HG02571 (cell line): Measurements from ENCODE around the gene DYRK3.

ENCODE experiments used
- ATAC-seq: cut with Tn5 transposase; IDR thresholded peaks from one replicate; pipeline ENCODE4 v1.9.1; 2021; ENCODE audit warnings: mild to moderate bottlenecking, moderate library complexity; ENCODE audit not compliant: unreplicated experiment

DYRK3 gene

GRCh38 chr1:206681359-206681758 lies 46.0 kb downstream of the DYRK3 start:
- no peak for ATAC-seq

- ATAC-seq: no peak
Observed at GRCh38 chr1:206682111-206682510, 46.8 kb downstream of the DYRK3 start.

GRCh38 chr1:206683313-206683712 lies 48.0 kb downstream of the DYRK3 start:
- ATAC-seq: no peak

DNA sequence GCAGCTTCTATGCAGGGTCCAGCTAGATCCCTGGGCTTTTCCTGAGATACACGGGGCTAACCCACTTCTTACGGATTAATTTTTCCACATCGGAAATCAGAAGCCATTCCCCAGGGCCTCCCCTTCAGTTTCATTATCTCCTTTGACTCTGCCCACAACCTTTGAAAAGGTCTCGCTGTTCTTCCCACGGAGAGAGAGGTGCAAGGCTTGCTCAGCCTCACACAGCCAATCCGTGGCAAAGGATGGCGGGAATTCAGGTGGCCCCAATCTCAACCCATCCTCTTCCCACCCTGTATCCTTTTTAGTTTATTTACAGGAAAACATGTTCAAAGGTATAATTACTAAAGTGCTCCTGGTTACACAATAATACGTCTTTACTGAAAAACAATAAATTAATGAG lies 48.7 kb downstream of the DYRK3 start:
- no peak for ATAC-seq

GRCh38 chr1:206684478-206685333 lies 49.4 kb downstream of the DYRK3 start, which contains the start of gene MAPKAPK2:
MAPKAPK2 (plus strand) TSS chr1:206684905; CDS start chr1:206685230, 325 bp downstream.
- ATAC-seq: peak; percentile 39

DNA sequence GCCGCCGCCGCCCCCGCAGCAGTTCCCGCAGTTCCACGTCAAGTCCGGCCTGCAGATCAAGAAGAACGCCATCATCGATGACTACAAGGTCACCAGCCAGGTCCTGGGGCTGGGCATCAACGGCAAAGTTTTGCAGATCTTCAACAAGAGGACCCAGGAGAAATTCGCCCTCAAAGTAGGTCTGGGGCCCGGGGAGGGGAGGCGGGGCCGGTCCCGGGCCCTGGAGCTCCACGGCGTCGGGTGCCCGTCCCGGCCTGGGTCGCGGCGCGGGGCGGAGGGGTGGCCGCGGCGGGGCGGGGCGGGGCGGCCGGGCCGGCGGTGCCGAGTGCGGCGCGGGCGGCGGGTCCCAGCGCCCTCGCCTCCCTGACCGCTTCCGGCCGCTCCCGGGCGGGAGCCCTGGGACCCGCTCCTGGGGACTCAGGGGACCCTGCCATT lies 50.0 kb downstream of the DYRK3 start:
- no peak for ATAC-seq

DNA sequence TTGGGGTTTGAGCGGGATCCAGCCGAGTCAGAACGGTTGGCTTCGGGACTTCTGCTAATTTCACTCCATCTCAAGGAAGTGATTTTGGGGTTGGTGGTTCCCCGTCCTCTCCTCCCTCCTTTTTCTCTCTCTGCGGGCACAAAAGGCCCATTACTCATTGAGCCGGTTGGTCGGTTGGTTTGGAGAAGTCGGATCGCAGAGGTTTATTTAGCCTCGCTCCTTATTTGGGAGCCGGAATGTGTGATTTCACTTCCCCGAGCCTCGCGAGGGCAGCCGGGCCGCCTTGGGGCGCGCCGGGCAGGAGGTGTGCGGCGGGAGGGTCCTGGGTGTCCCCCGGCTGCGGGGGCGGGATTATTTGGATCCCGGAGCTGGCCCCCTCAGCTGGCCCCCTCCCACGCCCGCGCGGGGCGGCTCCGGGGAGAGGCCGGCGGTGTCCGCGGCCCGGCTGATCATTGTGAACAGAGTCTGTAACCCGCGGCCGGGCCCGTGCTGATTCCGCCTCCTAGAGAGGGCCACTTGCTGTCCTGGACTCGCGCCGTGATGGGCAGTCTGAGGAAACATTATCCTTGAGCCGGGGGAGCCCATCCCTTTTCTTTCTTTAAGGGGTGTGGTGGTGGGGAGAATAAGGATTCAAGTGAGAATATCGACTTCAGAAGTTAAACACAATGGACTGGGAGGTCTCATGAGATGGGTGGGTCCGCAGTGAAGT lies 50.6 kb downstream of the DYRK3 start:
- ATAC-seq: no peak

DNA sequence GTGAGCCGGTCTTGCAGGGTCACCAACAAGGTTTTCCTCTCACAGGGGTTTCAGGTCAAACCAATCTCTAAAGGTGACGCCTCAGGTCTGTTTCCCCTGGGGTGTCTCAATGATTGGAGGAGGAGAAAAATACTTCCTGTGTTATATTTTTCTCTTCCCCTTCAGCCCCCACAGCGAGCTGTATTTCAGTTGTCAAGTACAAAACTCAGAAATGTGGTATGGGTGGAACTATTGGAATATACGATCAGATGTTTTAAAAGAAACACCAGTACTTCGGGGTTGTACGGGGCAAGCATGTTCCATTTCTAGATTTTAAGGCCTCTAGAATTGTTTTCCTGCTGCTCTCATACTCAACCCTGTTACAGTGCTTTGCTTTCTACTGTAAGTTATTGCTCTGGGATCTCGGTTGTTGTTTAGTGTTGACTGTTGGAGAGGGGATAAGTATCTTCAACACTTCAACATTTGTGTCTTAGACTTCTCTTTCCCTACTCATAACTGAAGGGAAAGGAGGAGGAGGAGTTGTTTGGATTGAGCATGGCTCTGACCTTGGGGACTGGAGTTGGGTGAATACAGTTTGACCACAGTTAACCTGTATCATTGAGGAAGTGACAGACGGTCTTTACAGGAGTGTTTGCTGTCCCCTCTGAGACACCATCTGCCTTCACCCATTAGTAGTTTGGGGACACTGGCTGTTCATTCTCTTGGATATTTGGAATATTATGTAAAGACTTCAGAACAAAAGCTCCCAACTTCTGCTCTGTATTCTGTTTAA lies 51.3 kb downstream of the DYRK3 start:
- ATAC-seq: no peak

DNA sequence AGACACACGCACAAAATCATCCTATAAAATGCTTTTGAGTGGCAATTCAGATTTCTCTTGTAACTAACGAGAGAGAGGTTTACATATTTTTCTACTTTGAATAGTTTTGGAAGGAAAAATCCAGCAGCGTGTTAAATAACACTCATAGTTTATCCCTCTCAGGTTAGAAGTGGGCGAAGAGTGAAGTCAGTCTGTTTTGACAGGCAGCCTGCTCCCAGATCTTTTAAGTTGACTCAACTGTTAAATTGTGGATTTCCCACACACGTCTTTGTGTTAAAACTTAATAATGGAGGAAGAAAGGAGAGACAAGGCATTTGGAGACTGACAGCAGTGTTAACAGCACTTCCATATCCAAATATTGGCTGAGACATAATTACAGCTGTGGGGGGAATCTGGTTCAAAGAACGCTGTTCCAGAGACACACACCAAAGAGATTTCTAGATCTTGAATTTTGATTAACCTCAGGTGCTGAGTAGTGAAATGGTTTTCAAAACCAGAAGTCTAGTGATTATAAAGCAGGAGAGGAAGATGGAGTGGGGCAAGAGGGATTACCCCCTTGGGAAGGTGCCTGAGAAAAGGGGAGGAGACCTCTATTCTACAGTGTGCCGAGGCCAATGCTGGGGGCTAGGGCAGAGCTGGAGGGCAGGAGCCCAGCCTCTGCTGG lies 52.0 kb downstream of the DYRK3 start:
- no peak for ATAC-seq

DNA sequence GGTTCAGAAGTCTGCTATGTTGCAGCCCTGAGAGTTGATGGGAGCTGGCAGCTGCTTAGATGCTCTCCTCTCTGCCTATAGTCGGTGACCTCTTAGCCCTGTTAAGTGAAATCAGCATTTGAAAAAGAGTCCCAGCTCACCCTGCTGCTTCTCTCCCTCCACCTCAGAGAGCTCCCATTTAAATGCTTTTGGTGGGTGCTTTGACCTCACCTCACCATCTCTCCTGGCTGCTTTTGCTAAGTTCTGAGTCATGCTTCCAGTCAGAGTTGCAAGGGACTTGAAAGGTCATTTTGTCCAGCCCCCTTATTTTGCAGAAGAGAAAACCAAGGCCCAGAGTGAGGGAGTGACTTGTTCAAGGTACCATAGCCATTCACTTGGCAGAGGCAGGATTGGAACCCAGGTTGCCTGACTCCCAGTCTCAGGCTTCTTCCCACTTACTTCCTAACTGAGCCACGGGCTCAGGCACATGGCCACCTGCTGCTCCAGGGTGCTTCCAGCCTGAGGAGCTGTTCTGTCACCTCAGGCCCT lies 52.6 kb downstream of the DYRK3 start:
- ATAC-seq: no peak

GRCh38 chr1:206690516-206690915 lies 55.2 kb downstream of the DYRK3 start:
- no peak for ATAC-seq

DNA sequence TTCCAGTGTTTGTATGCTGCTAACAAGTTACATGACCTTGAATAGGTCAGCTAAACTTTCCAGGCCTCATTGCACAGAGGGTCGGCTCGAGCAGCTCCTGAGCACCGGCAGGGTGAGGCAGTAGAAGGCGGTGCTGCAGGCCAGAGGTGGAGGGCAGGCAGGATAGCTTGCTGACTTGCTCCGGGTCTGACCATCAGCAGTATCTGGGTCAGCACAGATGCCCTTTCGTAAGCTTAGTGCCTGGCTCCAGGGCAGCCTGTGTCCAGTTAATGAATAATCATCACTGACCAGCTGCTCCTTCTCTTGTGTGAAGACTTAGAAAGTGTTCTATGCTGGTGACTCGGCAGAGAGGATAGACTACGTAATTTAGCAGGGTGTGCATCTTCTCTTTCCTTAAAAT lies 56.3 kb downstream of the DYRK3 start:
- no peak for ATAC-seq

- no peak for ATAC-seq
Observed at GRCh38 chr1:206693029-206693428, 57.7 kb downstream of the DYRK3 start.

GRCh38 chr1:206693592-206693991 lies 58.3 kb downstream of the DYRK3 start:
- ATAC-seq: no peak

DNA sequence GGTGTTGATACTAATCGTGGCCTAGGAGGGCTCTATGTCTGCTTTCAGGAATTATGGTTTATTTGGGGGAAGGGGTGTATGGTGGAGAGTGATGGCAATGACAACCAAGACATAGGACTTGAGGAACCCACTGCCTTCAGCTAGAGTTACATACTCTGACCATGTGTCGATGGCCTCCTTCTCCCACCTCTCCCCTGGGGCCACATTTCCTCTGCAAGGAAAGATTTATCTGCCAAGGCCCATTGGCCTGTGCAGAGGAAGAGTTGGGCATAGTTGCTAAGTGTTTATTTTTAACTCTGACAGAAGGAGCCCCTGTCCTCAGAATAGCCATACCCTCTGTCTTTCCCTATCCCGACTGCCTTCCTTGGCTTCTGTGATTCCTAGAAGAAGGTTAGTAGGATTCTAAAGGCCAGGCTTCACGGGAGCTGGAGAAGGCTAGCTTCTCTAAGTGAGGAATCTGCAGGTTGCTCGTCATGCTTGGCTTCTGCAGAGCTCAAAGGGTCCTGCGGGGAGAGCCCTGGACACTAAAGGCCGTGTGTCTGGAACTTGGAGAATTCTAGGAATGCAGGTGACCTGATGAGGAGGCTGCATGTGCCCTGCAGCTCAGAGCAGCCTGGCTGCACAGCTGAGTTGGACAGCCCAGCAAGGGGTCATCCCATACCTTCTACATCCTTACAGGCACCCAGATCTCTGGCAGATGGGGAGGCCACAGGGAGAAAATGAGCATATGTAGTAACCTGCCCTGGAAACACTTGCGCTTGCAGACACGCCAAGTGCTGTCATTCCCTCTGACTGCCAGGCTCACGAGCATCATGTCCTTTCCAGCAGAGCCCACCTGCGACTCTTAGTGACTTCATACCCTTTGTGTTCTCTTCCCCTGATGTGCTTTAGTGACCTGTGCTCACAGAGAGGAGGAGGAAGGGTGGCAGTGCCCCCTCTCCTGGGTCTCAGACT lies 59.1 kb downstream of the DYRK3 start:
- no peak for ATAC-seq

DNA sequence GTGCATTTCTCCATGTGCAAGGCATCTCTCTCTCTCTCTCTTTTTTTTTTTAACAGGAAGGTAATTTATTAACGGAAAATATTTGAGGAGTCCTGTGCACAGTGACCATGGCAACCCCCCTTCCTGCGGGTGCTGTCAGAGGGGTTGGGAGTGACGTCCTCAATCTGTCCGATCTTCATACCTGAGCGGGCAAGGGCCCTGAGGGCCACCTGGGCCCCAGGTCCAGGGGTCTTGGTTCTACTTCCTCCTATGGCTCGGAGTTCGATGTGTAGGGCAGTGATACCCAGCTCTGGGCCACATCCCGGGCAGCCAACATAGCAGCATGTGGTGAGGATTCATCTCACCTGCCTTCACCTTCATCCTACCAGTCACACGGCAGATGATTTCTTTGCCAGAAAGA lies 60.4 kb downstream of the DYRK3 start:
- no peak for ATAC-seq

DNA sequence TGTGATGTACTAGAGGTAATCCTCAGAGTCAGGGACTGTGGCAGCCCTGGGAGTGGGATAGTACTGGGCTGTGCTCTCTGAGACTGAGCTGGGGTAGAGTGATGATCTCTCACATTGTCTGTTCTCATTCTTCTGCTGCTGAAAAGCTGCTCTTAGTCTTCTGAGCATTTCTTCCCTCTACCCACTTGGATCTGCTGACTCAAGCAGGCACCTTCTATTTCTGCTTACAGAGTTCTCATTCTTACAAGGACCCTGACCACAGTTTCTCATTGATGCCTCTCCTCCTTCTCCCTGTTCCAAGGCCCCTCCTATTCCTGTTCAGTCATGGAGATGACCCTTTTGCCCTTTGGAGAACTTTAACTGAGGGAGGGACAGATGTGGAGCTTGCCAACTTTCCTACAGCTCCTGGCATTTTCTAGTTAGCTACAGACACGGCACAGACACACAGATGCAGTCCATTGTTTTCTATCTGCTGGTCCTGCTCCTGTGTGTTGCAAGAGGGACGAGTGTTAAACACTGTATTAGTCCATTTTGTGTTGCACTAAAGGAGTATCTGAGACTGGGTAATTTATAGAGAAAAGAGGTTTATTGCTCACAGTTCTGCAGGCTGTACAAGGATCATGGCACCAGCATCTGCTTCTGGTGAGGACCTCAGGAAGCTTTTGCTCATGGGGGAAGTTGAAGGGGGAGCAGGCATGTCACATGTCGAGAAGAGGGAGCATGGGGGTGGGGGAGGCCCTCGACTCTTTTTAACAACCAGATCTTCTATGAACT lies 61.7 kb downstream of the DYRK3 start:
- no peak for ATAC-seq

DNA sequence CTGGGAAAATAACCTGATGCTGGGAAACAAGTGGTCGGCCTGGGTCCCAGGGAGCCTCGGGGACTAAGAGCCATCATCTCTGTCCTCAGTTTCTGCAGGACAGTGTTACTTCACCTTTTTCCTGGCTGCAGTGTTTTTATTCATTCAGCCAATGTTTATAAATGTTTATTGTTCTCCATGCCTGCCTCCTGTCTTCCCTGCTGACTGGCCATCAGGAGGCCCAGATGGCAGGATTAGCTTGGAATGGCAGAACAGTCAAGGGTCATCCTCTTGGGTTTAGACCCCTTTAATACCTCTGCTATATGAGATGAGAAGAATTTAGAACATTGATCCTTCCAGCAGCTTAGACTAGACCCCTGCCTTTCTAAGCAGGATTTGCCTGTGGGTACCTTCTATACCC lies 62.7 kb downstream of the DYRK3 start:
- no peak for ATAC-seq
